Measurements from ENCODE around the gene NSFL1C. TPM values are rescaled to one million over a fixed set of nuclear protein-coding genes. Genes with fewer than 3 reads are reported as not detected.

NSFL1C gene
- 36.0 and 42.5 TPM in 2 replicates for total RNA-seq
- polyA plus RNA-seq, result 92.4 and 98.8 TPM in 2 replicates

GRCh38 chr20:1466211-1467081 is at the start of gene NSFL1C:
Gene NSFL1C, minus strand, starts transcription at chr20:1466849. Its CDS starts 25 bp downstream, at chr20:1466824.
- no peak for TF ChIP-seq EZH2 (IDR thresholded peaks at IDR 0.05; ENCODE audit: borderline replicate concordance)
- TF ChIP-seq CTCF (IDR thresholded peaks at IDR 0.05; ENCODE audit: poor library complexity), result peak; percentile 94
- Histone ChIP-seq H3K36me3 (replicated peaks; ENCODE audit: insufficient read depth, low read depth) (no peaks in the 10 kb centered on the region), H2AFZ (peak within 1 kb of the TSS; percentile 83), H3K4me3 (peak within 1 kb of the TSS; percentile 91), H3K27me3 (no peaks in the 10 kb centered on the region), H3K9me3 (ENCODE audit: low read depth) (no peaks in the 10 kb centered on the region), H3K27ac (peak within 1 kb of the TSS; percentile 98), H4K20me1 (ENCODE audit: insufficient read depth, poor library complexity, severe bottlenecking) (peaks cover 36% of the 10 kb centered on the region), H3K79me2 (peaks cover 47% of the 10 kb centered on the region), H3K9me2 (replicated peaks; ENCODE audit: insufficient read depth) (no peaks in the 10 kb centered on the region), H3K4me1 (ENCODE audit: insufficient read depth) (peaks cover 34% of the 10 kb centered on the region), H3K4me2 (peak within 1 kb of the TSS; percentile 97)
- DNase-seq (ENCODE audit: low spot score), result peak; percentile 98
- WGBS (ENCODE audit: low lambda C conversion rate, missing lambda C conversion rate), result under 1% methylated on average over 83 of the region's 104 CpGs

- 78% methylated on average over 1 of the region's 1 CpG for WGBS (ENCODE audit: low lambda C conversion rate, missing lambda C conversion rate)
- TF ChIP-seq EZH2phosphoT487 (IDR thresholded peaks at IDR 0.05; ENCODE audit: low read depth, severe bottlenecking, unreplicated experiment), result no peak
- no peak for TF ChIP-seq CTCF (IDR thresholded peaks at IDR 0.05; ENCODE audit: poor library complexity)
- TF ChIP-seq EZH2 (IDR thresholded peaks at IDR 0.05; ENCODE audit: borderline replicate concordance), result no peak
- no peak overlapping the region for H3K27ac ChIP-seq
- no peak overlapping the region for H2AFZ ChIP-seq
- H3K4me1 ChIP-seq (ENCODE audit: insufficient read depth), result no peaks in the 10 kb centered on the region
- H3K4me2 ChIP-seq, result no peak overlapping the region
- H3K79me2 ChIP-seq, result no peaks in the 10 kb centered on the region
- no peak for DNase-seq (ENCODE audit: low spot score)
- H3K9me3 ChIP-seq (ENCODE audit: low read depth), result no peaks in the 10 kb centered on the region
- no peak overlapping the region for H3K4me3 ChIP-seq
- H3K36me3 ChIP-seq (replicated peaks; ENCODE audit: insufficient read depth, low read depth), result no peaks in the 10 kb centered on the region
- peaks cover 16% of the 10 kb centered on the region for H3K27me3 ChIP-seq
- no peaks in the 10 kb centered on the region for H4K20me1 ChIP-seq (ENCODE audit: insufficient read depth, poor library complexity, severe bottlenecking)
- H3K9me2 ChIP-seq (replicated peaks; ENCODE audit: insufficient read depth), result no peaks in the 10 kb centered on the region
Measured at GRCh38 chr20:1513801-1514200, 47.2 kb upstream of the NSFL1C start.

GRCh38 chr20:1509237-1509636 is 42.6 kb upstream of the NSFL1C start:
- no peaks in the 10 kb centered on the region for H3K9me3 ChIP-seq (ENCODE audit: low read depth)
- peak; percentile 33 for DNase-seq (ENCODE audit: low spot score)
- no peaks in the 10 kb centered on the region for H3K79me2 ChIP-seq
- H3K9me2 ChIP-seq (replicated peaks; ENCODE audit: insufficient read depth), result no peaks in the 10 kb centered on the region
- H3K36me3 ChIP-seq (replicated peaks; ENCODE audit: insufficient read depth, low read depth), result no peaks in the 10 kb centered on the region
- H3K27ac ChIP-seq, result no peak overlapping the region
- no peaks in the 10 kb centered on the region for H3K4me1 ChIP-seq (ENCODE audit: insufficient read depth)
- TF ChIP-seq CTCF (IDR thresholded peaks at IDR 0.05; ENCODE audit: poor library complexity), result peak; percentile 34
- no peak for TF ChIP-seq EZH2 (IDR thresholded peaks at IDR 0.05; ENCODE audit: borderline replicate concordance)
- no peak for TF ChIP-seq EZH2phosphoT487 (IDR thresholded peaks at IDR 0.05; ENCODE audit: low read depth, severe bottlenecking, unreplicated experiment)
- H3K27me3 ChIP-seq, result peaks cover 25% of the 10 kb centered on the region
- no peak overlapping the region for H2AFZ ChIP-seq
- H3K4me2 ChIP-seq, result no peak overlapping the region
- 42% methylated on average over 9 of the region's 9 CpGs for WGBS (ENCODE audit: low lambda C conversion rate, missing lambda C conversion rate)
- no peak overlapping the region for H3K4me3 ChIP-seq
- no peaks in the 10 kb centered on the region for H4K20me1 ChIP-seq (ENCODE audit: insufficient read depth, poor library complexity, severe bottlenecking)

All from hepatocyte (in vitro differentiated cells).